ENCODE measurements around the gene S100Z.
"Not testable (repeated sequence)": the region's sequence is repeated elsewhere in the genome, so short reads cannot be mapped to it uniquely, and the experiment has no call there.

Gene S100Z

DNA sequence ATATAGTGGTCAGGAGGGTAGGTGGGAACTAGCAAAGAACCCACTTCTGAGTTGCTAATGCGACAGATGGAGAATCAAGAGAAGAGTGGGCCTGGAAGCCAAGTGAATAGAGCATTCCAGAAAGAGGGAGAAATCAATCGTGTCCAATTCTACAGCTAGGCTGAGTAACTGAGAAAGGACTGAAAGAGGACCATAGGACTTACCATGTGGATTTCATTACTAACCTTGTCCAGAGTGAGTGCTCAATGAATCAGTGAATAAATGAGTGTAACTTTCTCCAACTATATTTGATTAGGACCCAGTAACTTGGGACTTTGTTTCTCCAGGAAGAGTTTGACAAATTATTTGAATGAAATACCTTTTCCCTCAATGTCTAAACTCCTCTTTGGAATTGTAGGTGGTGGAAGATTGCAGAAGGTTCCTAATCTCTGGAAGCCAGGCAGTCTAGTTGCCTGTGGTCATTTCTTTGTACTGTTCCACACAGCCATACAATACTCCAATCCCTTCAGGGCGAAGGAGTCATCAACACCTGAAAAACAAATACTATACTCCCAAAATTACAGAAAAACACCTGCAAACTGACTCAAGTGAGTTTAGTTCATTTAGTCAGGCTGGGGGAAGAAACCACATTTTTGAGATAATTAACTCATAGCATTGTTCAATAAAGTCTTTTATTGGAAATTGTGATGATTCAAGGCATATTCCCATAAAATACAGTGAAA is 33.5 kb upstream of the S100Z start:
- CTCF ChIA-PET, result interaction anchor here (1.3 kb wide), 1 partner anchor 8 kb away, joined by 3 read pairs; no protein-coding TSS in a partner anchor
- POLR2A ChIA-PET, result no interaction called here
- no peak for DNase-seq (ENCODE audit: extremely low spot score)
- TF ChIP-seq, protein P1, sequence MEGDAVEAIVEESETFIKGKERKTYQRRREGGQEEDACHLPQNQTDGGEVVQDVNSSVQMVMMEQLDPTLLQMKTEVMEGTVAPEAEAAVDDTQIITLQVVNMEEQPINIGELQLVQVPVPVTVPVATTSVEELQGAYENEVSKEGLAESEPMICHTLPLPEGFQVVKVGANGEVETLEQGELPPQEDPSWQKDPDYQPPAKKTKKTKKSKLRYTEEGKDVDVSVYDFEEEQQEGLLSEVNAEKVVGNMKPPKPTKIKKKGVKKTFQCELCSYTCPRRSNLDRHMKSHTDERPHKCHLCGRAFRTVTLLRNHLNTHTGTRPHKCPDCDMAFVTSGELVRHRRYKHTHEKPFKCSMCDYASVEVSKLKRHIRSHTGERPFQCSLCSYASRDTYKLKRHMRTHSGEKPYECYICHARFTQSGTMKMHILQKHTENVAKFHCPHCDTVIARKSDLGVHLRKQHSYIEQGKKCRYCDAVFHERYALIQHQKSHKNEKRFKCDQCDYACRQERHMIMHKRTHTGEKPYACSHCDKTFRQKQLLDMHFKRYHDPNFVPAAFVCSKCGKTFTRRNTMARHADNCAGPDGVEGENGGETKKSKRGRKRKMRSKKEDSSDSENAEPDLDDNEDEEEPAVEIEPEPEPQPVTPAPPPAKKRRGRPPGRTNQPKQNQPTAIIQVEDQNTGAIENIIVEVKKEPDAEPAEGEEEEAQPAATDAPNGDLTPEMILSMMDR (IDR thresholded peaks at IDR 0.05; ENCODE audit: control extremely low read depth, extremely low read depth, low read depth, missing control alignments), result no peak

DNA sequence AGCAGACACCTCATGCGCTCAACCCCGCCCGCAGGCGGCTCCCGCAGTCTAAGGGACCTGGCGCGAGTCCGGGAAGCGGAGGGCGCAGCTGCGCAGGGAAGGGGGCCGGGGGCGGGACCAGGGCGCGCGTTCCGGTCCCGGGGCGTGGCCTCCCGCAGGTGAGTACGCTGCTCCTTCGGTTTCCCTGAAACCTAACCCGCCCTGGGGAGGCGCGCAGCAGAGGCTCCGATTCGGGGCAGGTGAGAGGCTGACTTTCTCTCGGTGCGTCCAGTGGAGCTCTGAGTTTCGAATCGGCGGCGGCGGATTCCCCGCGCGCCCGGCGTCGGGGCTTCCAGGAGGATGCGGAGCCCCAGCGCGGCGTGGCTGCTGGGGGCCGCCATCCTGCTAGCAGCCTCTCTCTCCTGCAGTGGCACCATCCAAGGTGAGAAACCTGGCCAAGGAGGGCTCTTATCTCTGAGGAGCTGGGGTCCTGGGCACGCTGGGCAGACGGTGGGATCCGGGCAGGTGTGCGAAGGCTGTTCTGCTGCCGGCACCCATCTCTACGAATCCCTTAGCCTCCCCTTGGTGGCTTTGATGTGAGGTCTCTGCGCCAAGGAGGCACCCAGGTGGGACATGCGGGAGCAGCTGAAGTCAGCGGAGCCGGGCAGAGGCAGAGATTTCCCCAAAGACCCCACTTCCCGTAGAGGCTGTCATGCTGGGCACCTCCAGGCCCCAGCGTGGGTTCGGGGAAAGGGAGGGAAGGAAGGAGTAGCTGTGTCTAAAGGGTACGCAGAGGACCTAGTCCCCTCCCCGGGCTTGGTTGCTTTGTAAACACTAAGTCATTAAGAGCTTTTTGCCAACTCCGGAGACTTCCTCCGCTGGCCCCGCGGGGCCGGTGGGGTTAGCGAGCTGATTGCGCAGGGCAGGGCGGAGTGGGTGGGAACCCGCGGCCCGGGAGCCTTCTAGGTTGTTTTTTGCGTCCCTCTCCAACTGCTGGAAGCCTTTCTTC is 30.7 kb upstream of the S100Z start, which contains the start of gene F2RL1:
Gene F2RL1 (plus strand): TSS at position 187 of the 988 bp plus-strand sequence. CDS start 153 bp downstream, at position 340.
- ChIA-PET CTCF (interaction anchor here (1.1 kb wide), 1 partner anchor 9 kb away, joined by 5 read pairs; no protein-coding TSS in a partner anchor), POLR2A (no interaction called here)
- no peak for DNase-seq (ENCODE audit: extremely low spot score)
- TF ChIP-seq, protein P1 (IDR thresholded peaks at IDR 0.05; ENCODE audit: control extremely low read depth, extremely low read depth, low read depth, missing control alignments), result no peak

DNA sequence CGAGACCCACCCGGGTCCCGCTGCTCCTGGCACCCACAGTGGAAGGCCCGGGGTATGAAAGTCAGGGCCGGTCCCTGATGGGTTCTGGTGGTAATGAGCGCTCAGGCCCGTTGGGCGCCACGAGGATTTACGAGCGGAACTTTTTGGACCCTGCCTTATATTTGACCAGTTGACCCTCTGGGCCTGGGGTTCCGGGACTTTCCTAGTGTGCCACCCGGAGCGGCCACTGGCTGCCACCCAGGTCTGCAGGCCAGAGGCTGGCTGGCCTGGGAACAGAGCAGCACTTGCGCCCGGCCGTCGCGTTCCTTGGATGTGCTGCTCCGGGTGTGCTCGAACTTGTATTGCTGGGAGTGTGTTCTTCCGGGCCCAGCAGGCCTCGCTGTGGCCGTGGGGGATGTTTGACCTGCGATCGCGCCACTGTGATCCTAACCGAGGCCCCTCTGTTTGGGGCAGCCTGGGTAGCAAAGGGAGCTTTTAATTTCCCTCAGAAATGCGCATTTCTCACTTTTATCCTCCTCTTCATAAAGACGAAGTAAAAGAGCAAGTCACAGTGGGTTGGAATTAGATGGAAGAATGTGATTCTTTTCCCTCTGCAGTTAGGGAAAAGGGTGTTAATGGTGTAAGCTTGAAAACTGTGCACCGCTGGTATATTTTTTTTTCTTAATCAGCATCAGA is 29.8 kb upstream of the S100Z start:
- TF ChIP-seq, protein P1 (IDR thresholded peaks at IDR 0.05; ENCODE audit: control extremely low read depth, extremely low read depth, low read depth, missing control alignments), result no peak
- CTCF ChIA-PET, result interaction anchor here (1.1 kb wide), 1 partner anchor 10 kb away, joined by 5 read pairs; no protein-coding TSS in a partner anchor
- DNase-seq (ENCODE audit: extremely low spot score), result no peak
- POLR2A ChIA-PET, result no interaction called here

DNA sequence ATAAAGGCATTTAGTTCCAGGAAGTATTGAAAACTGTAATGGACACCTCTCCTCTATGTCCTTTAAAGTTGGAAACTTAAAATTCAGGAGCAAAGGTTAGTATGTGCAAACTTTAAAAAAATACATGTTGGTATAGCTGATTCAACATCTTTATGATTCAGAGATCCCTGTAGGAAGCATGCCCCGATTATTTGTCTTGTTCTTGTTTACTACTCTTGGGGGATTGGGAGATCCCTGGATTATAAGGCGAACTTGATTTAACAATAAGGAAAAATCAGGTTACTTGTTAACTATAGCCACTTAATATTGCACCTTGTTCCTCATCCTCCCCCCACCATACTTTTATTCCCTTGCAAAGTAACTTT is 29.3 kb upstream of the S100Z start:
- TF ChIP-seq, protein P1 (IDR thresholded peaks at IDR 0.05; ENCODE audit: control extremely low read depth, extremely low read depth, low read depth, missing control alignments), result no peak
- CTCF ChIA-PET, result no interaction called here

DNA sequence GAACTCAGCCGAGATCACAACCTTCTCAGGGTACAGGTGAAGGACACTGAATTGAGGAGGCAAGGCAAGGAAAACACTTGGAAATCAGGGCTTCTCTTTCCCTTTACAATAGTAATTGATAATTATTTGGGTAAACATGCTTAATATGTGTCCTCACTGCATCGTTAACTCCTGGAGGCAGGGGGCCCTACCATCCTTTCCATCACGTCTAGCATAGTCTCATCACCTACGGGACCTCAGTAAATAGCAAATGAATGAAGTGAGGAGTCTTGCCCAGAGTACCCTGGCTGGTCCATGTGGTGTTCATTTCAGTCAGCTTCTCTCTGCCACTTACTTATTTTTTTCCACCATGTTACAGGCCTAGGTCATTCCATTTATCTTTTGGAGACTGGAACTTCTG is 28.7 kb upstream of the S100Z start:
- ChIA-PET POLR2A (no interaction called here), CTCF (interaction anchor here (0.8 kb wide), 1 partner anchor 46 kb away, joined by 3 read pairs; no protein-coding TSS in a partner anchor)
- TF ChIP-seq, protein P1 (IDR thresholded peaks at IDR 0.05; ENCODE audit: control extremely low read depth, extremely low read depth, low read depth, missing control alignments), result no peak
- no peak for DNase-seq (ENCODE audit: extremely low spot score)

More for the DNA sequence above, 29.3 kb upstream of the S100Z start:
- POLR2A ChIA-PET, result no interaction called here
- no peak for DNase-seq (ENCODE audit: extremely low spot score)

- CTCF ChIA-PET, result interaction anchor here (0.8 kb wide), 1 partner anchor 47 kb away, joined by 3 read pairs; no protein-coding TSS in a partner anchor
- DNase-seq (ENCODE audit: extremely low spot score); POLR2A ChIA-PET: not testable (repeated sequence)
Observed at GRCh38 chr5:76822105-76822731, 27.6 kb upstream of the S100Z start.

GRCh38 chr5:76826416-76826815 is 23.4 kb upstream of the S100Z start:
- CTCF ChIA-PET, result interaction anchor here (1.5 to 2.2 kb wide), 2 partner anchors 15 to 19 kb away, joined by 3 to 6 read pairs; no protein-coding TSS in a partner anchor
- DNase-seq (ENCODE audit: extremely low spot score); POLR2A ChIA-PET: not testable (repeated sequence)
